RWPE1 (cell line): ENCODE results near the gene PDZD8.
"Not testable (repeated sequence)": the region's sequence is repeated elsewhere in the genome, so short reads cannot be mapped to it uniquely, and the experiment has no call there.

Experiments used
- CTCF ChIA-PET: fragments of 350-600 bp; sonication (Branson Sonifier 250); formaldehyde crosslinking; extraction: SDS; loops from one replicate; lab custom pipeline; 2021; lab: Yijun Ruan, JAX
- POLR2A ChIA-PET: fragments of 400-600 bp; formaldehyde crosslinking; extraction: SDS; loops from one replicate; lab custom pipeline; 2020; ENCODE audit warnings: antibody characterized with exemption; ENCODE audit not compliant: low non-redundant PET; lab: Yijun Ruan, JAX
- DNase-seq: peaks from one replicate; pipeline ENCODE4 v3.0.0; 2012; ENCODE audit warnings: low spot score
- H3K27ac ChIP-seq: fragments of 450-650 bp; 2 replicates; pipeline ENCODE4 v1.5.1; 2017
- CTCF ChIP-seq: fragments of 450-650 bp; conservative IDR thresholded peaks from 2 replicates; pipeline ENCODE4 v1.5.1; 2017; ENCODE audit warnings: low read depth, mild to moderate bottlenecking

PDZD8 gene

DNA sequence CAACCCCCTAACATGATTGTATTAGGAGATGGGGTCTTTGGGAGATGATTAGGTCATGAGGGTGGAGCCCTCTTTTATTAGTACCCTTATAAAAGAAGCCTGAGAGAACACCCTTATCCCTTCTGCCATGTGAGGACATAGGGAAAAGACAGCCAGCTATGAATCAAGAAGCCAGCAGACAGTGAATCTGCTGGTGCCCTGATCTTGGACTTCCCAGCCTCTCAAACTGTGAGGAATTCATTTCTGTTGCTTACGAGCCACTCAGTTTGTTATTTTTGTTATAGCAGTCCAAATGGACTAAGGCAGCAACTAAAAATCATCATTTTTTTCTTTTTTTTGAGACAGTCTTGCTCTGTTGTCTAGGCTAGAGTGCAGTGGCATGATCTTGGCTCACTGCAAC, 74.6 kb downstream of the PDZD8 start:
- POLR2A ChIA-PET = no interaction called here
- no peak for DNase-seq
- no peak for TF ChIP-seq CTCF
- CTCF ChIA-PET = interaction anchor here (1.2 to 2.9 kb wide), 3 partner anchors 18 to 84 kb away, joined by 3 to 11 read pairs (median 3); no protein-coding TSS in a partner anchor
- H3K27ac ChIP-seq = no peak overlapping the region

- no peak for TF ChIP-seq CTCF
- DNase-seq = no peak
- ChIA-PET POLR2A (no interaction called here), CTCF (interaction anchor here (0.7 to 2.9 kb wide), 2 partner anchors 37 to 83 kb away, joined by 6 to 11 read pairs; no protein-coding TSS in a partner anchor)
- no peak overlapping the region for H3K27ac ChIP-seq
These were observed 75.8 kb downstream of the PDZD8 start for GRCh38 chr10:117299435-117299834.

GRCh38 chr10:117298219-117298618, 77.0 kb downstream of the PDZD8 start:
- ChIA-PET POLR2A (no interaction called here), CTCF (no interaction called here)
- no peak for DNase-seq
- no peak overlapping the region for H3K27ac ChIP-seq
- no peak for TF ChIP-seq CTCF

GRCh38 chr10:117294735-117295134, 80.5 kb downstream of the PDZD8 start:
- POLR2A ChIA-PET = no interaction called here
- TF ChIP-seq CTCF = no peak
- no peak overlapping the region for H3K27ac ChIP-seq
- CTCF ChIA-PET = interaction anchor here (0.7 kb wide), 1 partner anchor 39 kb away, joined by 7 read pairs; no protein-coding TSS in a partner anchor
- DNase-seq = no peak

- DNase-seq = no peak
- H3K27ac ChIP-seq = no peak overlapping the region
- ChIA-PET CTCF (interaction anchor here (0.6 to 0.7 kb wide), 3 partner anchors 15 to 1924 kb away, joined by 3 to 7 read pairs (median 3); no protein-coding TSS in a partner anchor), POLR2A (no interaction called here)
- TF ChIP-seq CTCF = no peak
These were observed 81.1 kb downstream of the PDZD8 start for GRCh38 chr10:117294039-117294645.

- POLR2A ChIA-PET, CTCF ChIA-PET, H3K27ac ChIP-seq, DNase-seq: not testable (repeated sequence)
These were observed 84.4 kb downstream of the PDZD8 start for GRCh38 chr10:117290872-117291271.
